SK-N-SH treated with all-trans-retinoic acid at 6 μM for 48 hours (cell line): ENCODE measurements around the gene COX4I1.
A peak's percentile ranks its signal among the peaks of the same experiment; 100 is the strongest.

Experiments used
- ATAC-seq: fragments of 200-7000 bp; cut with Tn5 transposase; 3 replicates; pipeline ENCODE4 v1.9.1; 2020; ENCODE audit warnings: mild to moderate bottlenecking, moderate library complexity
- ARNTL ChIP-seq: fragments of 450-650 bp; formaldehyde crosslinking; IDR thresholded peaks from 2 replicates; pipeline ENCODE4 v1.5.0; 2020; ENCODE audit warnings: low read depth, mild to moderate bottlenecking, moderate library complexity, borderline replicate concordance
- BACH2 ChIP-seq: fragments of 250-450 bp; sonication (Bioruptor Pico); IDR thresholded peaks from 2 replicates; pipeline ENCODE4 v1.9.0; 2021; ENCODE audit warnings: mild to moderate bottlenecking, borderline replicate concordance
- CREB5 ChIP-seq: fragments of 250-450 bp; sonication (Bioruptor Pico); IDR thresholded peaks from 2 replicates; pipeline ENCODE4 v1.5.1; 2020; ENCODE audit warnings: low read depth, mild to moderate bottlenecking, moderate library complexity
- CSDC2 ChIP-seq: fragments of 250-450 bp; sonication (Bioruptor Pico); IDR thresholded peaks from 2 replicates; pipeline ENCODE4 v1.5.0; 2020; ENCODE audit warnings: mild to moderate bottlenecking, moderate library complexity
- CSRNP3 ChIP-seq: fragments of 250-450 bp; sonication (Bioruptor Pico); IDR thresholded peaks from 2 replicates; pipeline ENCODE4 v1.5.1; 2021; ENCODE audit warnings: mild to moderate bottlenecking, moderate library complexity
- ESRRG ChIP-seq: fragments of 250-450 bp; sonication (Bioruptor Pico); IDR thresholded peaks from 2 replicates; pipeline ENCODE4 v1.6.1; 2021; ENCODE audit warnings: mild to moderate bottlenecking
- GLIS3 ChIP-seq: fragments of 250-450 bp; sonication (Bioruptor Pico); IDR thresholded peaks from 2 replicates; pipeline ENCODE4 v1.5.0; 2020; ENCODE audit warnings: mild to moderate bottlenecking, moderate library complexity
- ISL1 ChIP-seq: fragments of 250-450 bp; sonication (Bioruptor Pico); IDR thresholded peaks from 2 replicates; pipeline ENCODE4 v2.1.2; 2022; ENCODE audit warnings: mild to moderate bottlenecking, moderate library complexity
- OSR1 ChIP-seq: fragments of 250-450 bp; sonication (Bioruptor Pico); IDR thresholded peaks from 2 replicates; pipeline ENCODE4 v1.8.0; 2022; ENCODE audit warnings: moderate library complexity, mild to moderate bottlenecking, inconsistent platforms
- POU6F1 ChIP-seq: fragments of 250-450 bp; sonication (Bioruptor Pico); IDR thresholded peaks from 2 replicates; pipeline ENCODE4 v1.8.0; 2021; ENCODE audit warnings: low read depth, mild to moderate bottlenecking, moderate library complexity, borderline replicate concordance
- PPARA ChIP-seq: fragments of 250-450 bp; sonication (Bioruptor Pico); IDR thresholded peaks from 2 replicates; pipeline ENCODE4 v1.5.0; 2020; ENCODE audit warnings: mild to moderate bottlenecking, borderline replicate concordance
- RARB ChIP-seq: fragments of 250-450 bp; sonication (Bioruptor Pico); IDR thresholded peaks from 2 replicates; pipeline ENCODE4 v1.8.0; 2021; ENCODE audit warnings: mild to moderate bottlenecking, moderate library complexity
- SNAI2 ChIP-seq: fragments of 250-450 bp; sonication (Bioruptor Pico); IDR thresholded peaks from 2 replicates; pipeline ENCODE4 v1.5.0; 2020; ENCODE audit warnings: mild to moderate bottlenecking, moderate library complexity
- TCF4 ChIP-seq: fragments of 250-450 bp; sonication (Bioruptor Pico); IDR thresholded peaks from 2 replicates; pipeline ENCODE4 v1.8.0; 2021; ENCODE audit warnings: mild to moderate bottlenecking, moderate library complexity, borderline replicate concordance
- TOX ChIP-seq: fragments of 250-450 bp; sonication (Bioruptor Pico); IDR thresholded peaks from 2 replicates; pipeline ENCODE4 v1.8.0; 2021; ENCODE audit warnings: mild to moderate bottlenecking, moderate library complexity, borderline replicate concordance
- TSHZ2 ChIP-seq: fragments of 250-450 bp; sonication (Bioruptor Pico); IDR thresholded peaks from 2 replicates; pipeline ENCODE4 v1.5.0; 2020; ENCODE audit warnings: mild to moderate bottlenecking, moderate library complexity
- ZC3H10 ChIP-seq: fragments of 250-450 bp; sonication (Bioruptor Pico); IDR thresholded peaks from 2 replicates; pipeline ENCODE4 v1.5.1; 2021; ENCODE audit warnings: mild to moderate bottlenecking, moderate library complexity
- ZFP3 ChIP-seq: fragments of 250-450 bp; sonication (Bioruptor Pico); IDR thresholded peaks from 2 replicates; pipeline ENCODE4 v1.5.0; 2020; ENCODE audit warnings: mild to moderate bottlenecking, moderate library complexity
- ZFP30 ChIP-seq: fragments of 450-650 bp; formaldehyde crosslinking; IDR thresholded peaks from 2 replicates; pipeline ENCODE4 v1.5.0; 2022; ENCODE audit warnings: mild to moderate bottlenecking, moderate library complexity
- ZNF565 ChIP-seq: fragments of 450-650 bp; formaldehyde crosslinking; conservative IDR thresholded peaks from 2 replicates; pipeline ENCODE4 v1.5.0; 2020; ENCODE audit warnings: low read depth, mild to moderate bottlenecking, moderate library complexity
- ZNF70 ChIP-seq: fragments of 450-650 bp; formaldehyde crosslinking; IDR thresholded peaks from 2 replicates; pipeline ENCODE4 v1.5.0; 2020; ENCODE audit warnings: mild to moderate bottlenecking, moderate library complexity
- ZNF8 ChIP-seq: fragments of 450-650 bp; formaldehyde crosslinking; IDR thresholded peaks from 2 replicates; pipeline ENCODE4 v1.5.0; 2020; ENCODE audit warnings: mild to moderate bottlenecking, moderate library complexity

COX4I1 gene

GRCh38 chr16:85752511-85753420 lies 46.7 kb upstream of the COX4I1 start:
- peak; percentile 43 for ATAC-seq
- TF ChIP-seq TSHZ2 (no peak), ZNF8 (CRISPR knock-in tag) (no peak)

- TF ChIP-seq ZFP30 (CRISPR knock-in tag) (no peak), CSDC2 (CRISPR knock-in tag) (no peak), TSHZ2 (no peak), ZC3H10 (CRISPR knock-in tag) (no peak), ARNTL (CRISPR knock-in tag) (no peak), ZNF565 (CRISPR knock-in tag) (no peak), BACH2 (CRISPR knock-in tag) (no peak), GLIS3 (CRISPR knock-in tag) (no peak), TCF4 (CRISPR knock-in tag) (no peak), SNAI2 (CRISPR knock-in tag) (no peak), RARB (CRISPR knock-in tag) (no peak), PPARA (CRISPR knock-in tag) (no peak), CSRNP3 (CRISPR knock-in tag) (no peak), ZNF8 (CRISPR knock-in tag) (no peak)
- TF ChIP-seq, all 23 proteins: peak for 0
- ATAC-seq: no peak
Measured at GRCh38 chr16:85753559-85753958, 45.9 kb upstream of the COX4I1 start.

GRCh38 chr16:85753976-85754375 lies 45.5 kb upstream of the COX4I1 start:
- ATAC-seq: no peak

More at GRCh38 chr16:85753976-85754375, 45.5 kb upstream of the COX4I1 start:
- TF ChIP-seq CSDC2 (CRISPR knock-in tag) (no peak), ESRRG (CRISPR knock-in tag) (no peak), ISL1 (CRISPR knock-in tag) (no peak), OSR1 (CRISPR knock-in tag) (no peak), ARNTL (CRISPR knock-in tag) (no peak), SNAI2 (CRISPR knock-in tag) (no peak), ZNF70 (no peak), ZFP3 (CRISPR knock-in tag) (no peak), CREB5 (CRISPR knock-in tag) (no peak), TOX (CRISPR knock-in tag) (no peak), TCF4 (CRISPR knock-in tag) (no peak), CSRNP3 (CRISPR knock-in tag) (no peak), RARB (CRISPR knock-in tag) (no peak), PPARA (CRISPR knock-in tag) (no peak), POU6F1 (CRISPR knock-in tag) (no peak), ZNF8 (CRISPR knock-in tag) (no peak), BACH2 (CRISPR knock-in tag) (no peak), ZFP30 (CRISPR knock-in tag) (no peak), ZC3H10 (CRISPR knock-in tag) (no peak), ZNF565 (CRISPR knock-in tag) (no peak)
